Gastrocnemius medialis (tissue), 4 donors: Measurements from ENCODE around the gene RNF113B.

ENCODE experiments used
- CTCF ChIP-seq, 5 experiments: fragments of 450-650 bp in 3 of 5; fragments of 200-600 bp in 2 of 5; sonication (generic) in 2 of 5; IDR thresholded peaks in 4 of 5; conservative IDR thresholded peaks in 1 of 5; 1 replicate in 4 of 5; 2 replicates in 1 of 5; pipeline ENCODE4 v1.5.1; 2016 to 2019; ENCODE audit warnings: antibody characterized with exemption in 5 of 5, mild to moderate bottlenecking in 3 of 5, moderate library complexity in 3 of 5
- POLR2A ChIP-seq, 2 donors: fragments of 450-650 bp; IDR thresholded peaks; one replicate each; pipeline ENCODE4 v1.6.1; 2017; ENCODE audit warnings: antibody characterized with exemption in 2 of 2, mild to moderate bottlenecking in 2 of 2, moderate library complexity in 2 of 2

DNA sequence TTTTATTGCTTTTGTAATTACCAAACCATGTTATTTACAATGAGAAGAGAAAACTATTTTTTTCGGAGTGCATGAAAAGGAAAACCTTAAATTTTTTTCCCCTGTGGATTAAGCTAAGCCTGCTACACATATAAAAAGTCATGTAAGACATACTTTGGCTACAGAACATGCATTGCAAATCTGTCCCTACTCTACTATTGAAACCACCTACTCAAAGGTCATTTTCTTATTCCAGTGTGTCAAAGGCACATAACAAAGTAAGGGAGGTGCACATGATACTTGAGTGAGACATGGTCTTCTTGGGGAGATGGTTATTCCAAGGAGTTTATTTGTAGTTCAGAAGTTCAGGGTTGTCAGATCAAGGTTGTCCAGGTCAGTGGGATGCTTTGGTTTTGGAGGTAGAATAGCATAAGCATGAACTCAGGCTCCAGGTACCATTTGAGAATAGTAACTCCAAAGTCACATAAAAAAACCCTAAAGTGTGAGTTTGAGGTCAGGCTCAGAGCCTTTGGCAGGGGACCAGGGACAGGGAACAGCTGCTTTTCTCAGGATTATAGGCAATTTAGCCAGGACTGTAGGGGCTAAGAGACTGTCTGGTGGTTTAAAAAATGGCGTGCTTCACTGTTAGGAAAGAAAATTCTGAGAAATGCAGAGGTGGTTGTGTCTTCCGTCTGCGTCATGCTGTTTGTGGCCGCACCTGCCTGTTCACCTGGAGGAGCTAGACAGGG, 18.7 kb downstream of the RNF113B start:
- no peak for TF ChIP-seq CTCF (IDR thresholded peaks at IDR 0.05 in 4 of 5, conservative IDR thresholded peaks at IDR 0.05 in 1 of 5)
- TF ChIP-seq POLR2A (IDR thresholded peaks at IDR 0.05) = no peak
